ENCODE results near the gene SH3GLB1.

DNA sequence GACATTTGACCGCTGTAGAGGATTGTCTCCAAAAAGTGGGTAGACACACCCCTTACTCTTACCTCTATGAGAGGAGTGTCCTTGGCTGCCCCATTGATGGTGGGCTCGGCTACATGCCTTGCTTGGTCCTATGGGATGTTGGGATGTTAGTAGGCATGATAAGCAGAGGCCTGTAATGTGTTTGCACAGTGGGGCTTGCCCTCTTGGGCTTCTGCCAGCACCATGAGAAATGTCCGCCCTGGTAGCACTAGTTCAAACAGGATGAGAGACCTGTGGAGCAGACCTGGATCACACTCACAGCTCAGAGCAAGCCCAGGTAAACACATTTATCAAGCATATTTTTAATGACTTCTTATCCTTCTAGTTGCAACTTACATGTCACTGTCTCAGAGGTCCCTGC lies 54.2 kb downstream of the SH3GLB1 start:
- TF ChIP-seq, protein P1, sequence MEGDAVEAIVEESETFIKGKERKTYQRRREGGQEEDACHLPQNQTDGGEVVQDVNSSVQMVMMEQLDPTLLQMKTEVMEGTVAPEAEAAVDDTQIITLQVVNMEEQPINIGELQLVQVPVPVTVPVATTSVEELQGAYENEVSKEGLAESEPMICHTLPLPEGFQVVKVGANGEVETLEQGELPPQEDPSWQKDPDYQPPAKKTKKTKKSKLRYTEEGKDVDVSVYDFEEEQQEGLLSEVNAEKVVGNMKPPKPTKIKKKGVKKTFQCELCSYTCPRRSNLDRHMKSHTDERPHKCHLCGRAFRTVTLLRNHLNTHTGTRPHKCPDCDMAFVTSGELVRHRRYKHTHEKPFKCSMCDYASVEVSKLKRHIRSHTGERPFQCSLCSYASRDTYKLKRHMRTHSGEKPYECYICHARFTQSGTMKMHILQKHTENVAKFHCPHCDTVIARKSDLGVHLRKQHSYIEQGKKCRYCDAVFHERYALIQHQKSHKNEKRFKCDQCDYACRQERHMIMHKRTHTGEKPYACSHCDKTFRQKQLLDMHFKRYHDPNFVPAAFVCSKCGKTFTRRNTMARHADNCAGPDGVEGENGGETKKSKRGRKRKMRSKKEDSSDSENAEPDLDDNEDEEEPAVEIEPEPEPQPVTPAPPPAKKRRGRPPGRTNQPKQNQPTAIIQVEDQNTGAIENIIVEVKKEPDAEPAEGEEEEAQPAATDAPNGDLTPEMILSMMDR (IDR thresholded peaks at IDR 0.05; ENCODE audit: insufficient read depth, low read length), result no peak
- TF ChIP-seq REST (IDR thresholded peaks at IDR 0.05; ENCODE audit: insufficient replicate concordance, low read depth) (no peak), POLR2AphosphoS5 (IDR thresholded peaks at IDR 0.05; ENCODE audit: low read depth) (no peak), GABPA (IDR thresholded peaks at IDR 0.05; ENCODE audit: low read depth) (no peak), SPI1 (IDR thresholded peaks at IDR 0.05; ENCODE audit: borderline replicate concordance, low read depth) (no peak)

Data from HL-60 (cell line).